Measurements from ENCODE around the gene PACSIN3. TPM values are rescaled to one million over a fixed set of nuclear protein-coding genes. Genes with fewer than 3 reads are reported as not detected.
"Not testable (repeated sequence)": the region's sequence is repeated elsewhere in the genome, so short reads cannot be mapped to it uniquely, and the experiment has no call there.

The PACSIN3 gene
- polyA plus RNA-seq, 1 experiment: 15.3 TPM

DNA sequence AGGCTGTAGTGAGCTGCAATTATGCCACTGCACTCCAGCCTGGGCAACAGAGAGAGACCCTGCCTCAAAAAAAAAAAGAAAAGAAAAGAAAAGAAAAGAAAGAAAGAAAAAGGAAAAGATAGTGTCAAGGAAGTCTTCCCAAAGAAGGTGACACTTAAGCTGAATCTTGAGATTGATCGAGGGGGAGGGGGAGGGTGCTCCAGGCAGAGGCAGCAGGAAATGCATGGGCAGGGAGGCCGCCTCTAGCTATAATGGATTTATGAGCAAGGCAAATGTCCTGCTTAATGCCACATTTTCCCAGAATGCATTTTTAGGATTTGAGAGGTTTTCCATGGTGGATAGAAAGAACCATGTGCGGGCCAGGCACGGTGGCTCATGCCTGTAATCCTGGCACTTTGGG lies 14.8 kb upstream of the PACSIN3 start:
- Histone ChIP-seq H3K27me3 (ENCODE audit: control insufficient read depth, insufficient read depth, low read length) (no peaks in the 10 kb centered on the region), H3K9me3 (ENCODE audit: control insufficient read depth, insufficient read depth, low read length) (no peaks in the 10 kb centered on the region), H3K27ac (ENCODE audit: low read depth, low read length) (no peak overlapping the region), H3K4me3 (ENCODE audit: low read depth, low read length) (no peak overlapping the region)
- ChIA-PET CTCF (no interaction called here), POLR2A (no interaction called here)
- DNase-seq (ENCODE audit: low read depth, low spot score): no peak
- TF ChIP-seq, protein P1, sequence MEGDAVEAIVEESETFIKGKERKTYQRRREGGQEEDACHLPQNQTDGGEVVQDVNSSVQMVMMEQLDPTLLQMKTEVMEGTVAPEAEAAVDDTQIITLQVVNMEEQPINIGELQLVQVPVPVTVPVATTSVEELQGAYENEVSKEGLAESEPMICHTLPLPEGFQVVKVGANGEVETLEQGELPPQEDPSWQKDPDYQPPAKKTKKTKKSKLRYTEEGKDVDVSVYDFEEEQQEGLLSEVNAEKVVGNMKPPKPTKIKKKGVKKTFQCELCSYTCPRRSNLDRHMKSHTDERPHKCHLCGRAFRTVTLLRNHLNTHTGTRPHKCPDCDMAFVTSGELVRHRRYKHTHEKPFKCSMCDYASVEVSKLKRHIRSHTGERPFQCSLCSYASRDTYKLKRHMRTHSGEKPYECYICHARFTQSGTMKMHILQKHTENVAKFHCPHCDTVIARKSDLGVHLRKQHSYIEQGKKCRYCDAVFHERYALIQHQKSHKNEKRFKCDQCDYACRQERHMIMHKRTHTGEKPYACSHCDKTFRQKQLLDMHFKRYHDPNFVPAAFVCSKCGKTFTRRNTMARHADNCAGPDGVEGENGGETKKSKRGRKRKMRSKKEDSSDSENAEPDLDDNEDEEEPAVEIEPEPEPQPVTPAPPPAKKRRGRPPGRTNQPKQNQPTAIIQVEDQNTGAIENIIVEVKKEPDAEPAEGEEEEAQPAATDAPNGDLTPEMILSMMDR (IDR thresholded peaks at IDR 0.05; ENCODE audit: low read depth, low read length): no peak

DNA sequence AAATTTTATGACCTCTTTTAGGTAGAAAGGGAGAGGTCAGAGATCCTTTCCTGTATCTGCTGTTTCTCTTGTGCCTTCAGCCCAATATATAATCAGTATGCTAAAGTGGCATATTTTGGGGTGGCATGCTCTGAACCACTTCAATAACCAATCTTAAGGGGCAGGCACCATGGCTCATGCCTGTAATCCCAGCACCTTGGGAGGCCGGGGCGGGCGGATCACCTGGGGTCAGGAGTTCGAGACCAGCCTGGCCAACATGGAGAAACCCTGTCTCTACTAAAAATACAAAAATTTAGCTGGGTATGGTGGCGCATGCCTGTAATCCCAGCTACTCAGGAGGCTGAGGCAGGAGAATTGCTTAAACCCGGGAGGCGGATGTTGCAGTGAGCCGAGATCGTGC lies 11.9 kb upstream of the PACSIN3 start:
- H3K9me3 ChIP-seq (ENCODE audit: control insufficient read depth, insufficient read depth, low read length); POLR2A ChIA-PET; CTCF ChIA-PET; H3K27me3 ChIP-seq (ENCODE audit: control insufficient read depth, insufficient read depth, low read length); H3K4me3 ChIP-seq (ENCODE audit: low read depth, low read length); DNase-seq (ENCODE audit: low read depth, low spot score); H3K27ac ChIP-seq (ENCODE audit: low read depth, low read length): not testable (repeated sequence)

DNA sequence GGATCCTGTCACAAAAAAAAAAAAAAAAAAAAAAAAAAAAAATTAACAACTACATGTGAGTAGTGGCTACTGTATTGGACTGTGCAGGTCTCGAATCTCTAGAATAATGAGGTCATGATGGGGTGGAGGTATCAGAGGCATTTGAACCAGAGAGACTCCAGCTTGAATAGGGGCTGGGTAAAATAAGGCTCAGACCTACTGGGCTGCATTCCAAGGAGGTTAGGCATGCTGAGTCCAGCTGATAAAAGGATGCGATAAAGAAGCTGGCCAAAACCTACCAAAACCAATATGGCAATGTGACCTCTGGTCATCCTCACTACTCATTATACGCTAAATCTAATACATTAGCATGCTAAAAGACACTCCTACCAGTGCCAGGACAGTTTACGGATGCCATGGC lies 5.9 kb upstream of the PACSIN3 start:
- no peak for DNase-seq (ENCODE audit: low read depth, low spot score)
- Histone ChIP-seq H3K27ac (ENCODE audit: low read depth, low read length) (no peak overlapping the region), H3K9me3 (ENCODE audit: control insufficient read depth, insufficient read depth, low read length) (no peaks in the 10 kb centered on the region), H3K4me3 (ENCODE audit: low read depth, low read length) (no peak overlapping the region), H3K27me3 (ENCODE audit: control insufficient read depth, insufficient read depth, low read length) (no peaks in the 10 kb centered on the region)
- TF ChIP-seq, protein P1 (IDR thresholded peaks at IDR 0.05; ENCODE audit: low read depth, low read length): no peak
- CTCF ChIA-PET: interaction anchor here (0.6 kb wide), 1 partner anchor 65 kb away, joined by 6 read pairs; no protein-coding TSS in a partner anchor
- POLR2A ChIA-PET: interaction anchor here (0.7 kb wide), 1 partner anchor 23 kb away, joined by 6 read pairs; the partner anchor contains the start of gene DDB2

DNA sequence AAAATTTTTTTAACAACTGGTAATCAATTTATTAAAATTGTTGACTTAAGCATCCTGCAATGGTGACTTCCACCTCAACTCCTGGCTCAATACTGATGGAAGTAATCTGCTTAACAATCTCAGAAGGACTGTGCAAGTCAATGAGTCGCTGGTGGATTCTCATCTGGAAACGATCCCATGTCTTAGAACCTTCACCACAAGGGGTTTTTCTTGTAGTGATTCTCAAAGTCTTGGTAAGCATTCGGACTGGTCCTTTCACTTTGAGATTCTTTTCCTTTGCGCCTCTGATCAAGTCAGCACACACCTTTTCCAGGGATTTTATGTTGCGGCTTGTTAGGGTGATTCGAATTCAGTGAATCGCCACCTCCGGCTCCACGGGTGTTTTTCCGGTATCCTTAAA lies 4.9 kb upstream of the PACSIN3 start:
- CTCF ChIA-PET: not testable (repeated sequence)

DNA sequence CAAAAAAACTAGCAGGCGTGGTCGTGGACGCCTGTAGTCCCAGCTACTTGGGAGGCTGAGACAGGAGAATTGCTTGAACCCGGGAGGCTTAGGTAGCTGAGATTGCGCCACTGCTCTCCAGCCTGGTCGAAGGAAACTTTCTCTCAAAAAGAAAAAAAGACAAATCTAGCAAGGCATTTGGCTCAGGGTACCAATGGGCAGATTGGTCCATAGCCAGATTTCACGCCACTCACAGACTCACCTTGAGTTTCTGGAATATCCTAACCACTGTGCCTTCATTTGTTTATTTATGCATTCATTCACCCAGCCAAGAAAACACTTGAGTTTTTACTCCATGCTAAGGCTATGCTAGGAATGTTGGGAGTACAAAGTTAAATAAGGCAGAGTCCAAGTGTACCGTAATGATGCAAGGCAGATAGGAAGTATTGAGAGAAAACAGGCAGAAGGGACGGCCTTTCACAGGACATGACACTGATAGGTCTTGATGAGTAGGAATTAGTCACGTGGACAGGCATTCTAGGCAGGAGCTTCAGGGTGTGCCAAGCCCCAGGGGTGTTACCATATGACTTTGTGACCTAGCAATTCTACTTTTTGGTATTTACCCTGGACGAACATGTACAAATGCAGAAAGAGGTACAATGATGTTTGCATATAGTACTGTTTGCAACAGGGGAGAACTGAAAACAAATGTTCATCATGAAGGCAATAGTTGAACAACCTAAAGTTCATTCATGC lies 3.0 kb upstream of the PACSIN3 start:
- no peaks in the 10 kb centered on the region for H3K9me3 ChIP-seq (ENCODE audit: control insufficient read depth, insufficient read depth, low read length)
- ChIA-PET CTCF (interaction anchor here (1.2 to 1.8 kb wide), 2 partner anchors 9 to 70 kb away, joined by 3 to 6 read pairs; no protein-coding TSS in a partner anchor), POLR2A (interaction anchor here (0.8 to 1.3 kb wide), 2 partner anchors 25 to 31 kb away, joined by 3 read pairs; partner anchors contain the start of gene DDB2)
- TF ChIP-seq, protein P1 (IDR thresholded peaks at IDR 0.05; ENCODE audit: low read depth, low read length): no peak
- H3K4me3 ChIP-seq (ENCODE audit: low read depth, low read length): no peak overlapping the region
- H3K27ac ChIP-seq (ENCODE audit: low read depth, low read length): no peak overlapping the region
- DNase-seq (ENCODE audit: low read depth, low spot score): peak; percentile 55
- H3K27me3 ChIP-seq (ENCODE audit: control insufficient read depth, insufficient read depth, low read length): no peaks in the 10 kb centered on the region

More for the DNA sequence above, 4.9 kb upstream of the PACSIN3 start:
- DNase-seq (ENCODE audit: low read depth, low spot score); H3K27ac ChIP-seq (ENCODE audit: low read depth, low read length); H3K4me3 ChIP-seq (ENCODE audit: low read depth, low read length); H3K27me3 ChIP-seq (ENCODE audit: control insufficient read depth, insufficient read depth, low read length); H3K9me3 ChIP-seq (ENCODE audit: control insufficient read depth, insufficient read depth, low read length); POLR2A ChIA-PET: not testable (repeated sequence)

DNA sequence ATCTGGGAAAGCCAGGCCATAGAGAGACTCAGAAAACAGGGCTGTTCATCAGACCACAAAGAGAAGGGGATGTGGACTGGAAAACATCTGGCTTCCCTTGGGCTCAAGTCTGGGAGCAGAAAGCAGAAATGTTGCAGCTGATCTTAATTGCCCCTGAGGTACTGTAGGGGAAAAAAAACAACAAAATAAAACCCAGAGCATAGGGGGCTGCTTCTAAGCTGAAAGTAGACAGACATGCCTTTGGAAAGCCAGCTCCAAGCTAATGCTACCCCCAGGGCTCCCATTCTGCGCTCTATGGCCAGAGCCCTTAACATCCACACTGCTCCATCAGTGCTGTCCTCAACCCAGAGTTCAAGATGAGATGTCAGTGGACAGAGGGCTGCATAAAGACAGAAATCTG lies 2.0 kb upstream of the PACSIN3 start:
- H3K27ac ChIP-seq (ENCODE audit: low read depth, low read length): no peak overlapping the region
- TF ChIP-seq, protein P1 (IDR thresholded peaks at IDR 0.05; ENCODE audit: low read depth, low read length): no peak
- DNase-seq (ENCODE audit: low read depth, low spot score): no peak
- CTCF ChIA-PET: interaction anchor here (0.5 to 2.3 kb wide), 7 partner anchors 8 to 166 kb away, joined by 3 to 13 read pairs (median 3); partner anchors contain the start of gene ACP2
- POLR2A ChIA-PET: interaction anchor here (1.3 kb wide), 2 partner anchors 13 to 70 kb away, joined by 3 read pairs; partner anchors contain the start of gene NR1H3
- H3K9me3 ChIP-seq (ENCODE audit: control insufficient read depth, insufficient read depth, low read length): no peaks in the 10 kb centered on the region
- no peak overlapping the region for H3K4me3 ChIP-seq (ENCODE audit: low read depth, low read length)
- H3K27me3 ChIP-seq (ENCODE audit: control insufficient read depth, insufficient read depth, low read length): no peaks in the 10 kb centered on the region

Measured in AG04450 (cell line).